Measurements from ENCODE around the gene CCDC12. TPM values are rescaled to one million over a fixed set of nuclear protein-coding genes. Genes with fewer than 3 reads are reported as not detected.

Gene CCDC12
- total RNA-seq, 4 donors from 2014 or later, result 30.8 to 61.5 (median 45.4) TPM

DNA sequence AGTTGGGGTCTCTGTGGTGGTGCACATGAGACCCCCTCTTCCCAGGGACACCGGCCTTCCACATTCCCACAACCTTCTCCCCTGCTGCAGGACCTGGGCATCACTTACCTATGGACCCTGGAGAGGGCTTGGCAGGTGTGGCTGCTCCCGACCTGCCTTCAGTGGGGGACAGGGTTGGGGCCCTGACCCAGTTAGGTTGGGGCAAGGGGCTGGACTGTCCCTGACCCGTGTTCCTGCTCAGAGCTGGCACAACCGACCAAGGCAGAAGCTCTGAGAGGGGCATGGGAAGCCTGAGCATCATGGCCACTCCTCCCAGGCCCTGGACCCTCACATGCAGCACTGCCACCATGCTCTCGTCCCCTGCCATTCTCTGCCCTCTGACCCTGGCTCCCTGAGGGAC lies 9.0 kb upstream of the CCDC12 start:
- TF ChIP-seq CTCF (IDR thresholded peaks at IDR 0.05), result no peak
- ATAC-seq (ENCODE audit: low FRiP score), result no peak
- DNase-seq (ENCODE audit: low spot score), result no peak

GRCh38 chr3:46984591-46985459 lies 8.3 kb upstream of the CCDC12 start:
- DNase-seq (ENCODE audit: low spot score), result no peak
- no peak for TF ChIP-seq CTCF (IDR thresholded peaks at IDR 0.05)
- no peak for ATAC-seq (ENCODE audit: low FRiP score)

- TF ChIP-seq CTCF (IDR thresholded peaks at IDR 0.05), result no peak
- ATAC-seq (ENCODE audit: low FRiP score), result no peak
- DNase-seq (ENCODE audit: low spot score), result no peak
Observed at GRCh38 chr3:46982546-46982945, 6.0 kb upstream of the CCDC12 start.

- DNase-seq (ENCODE audit: low spot score) (no peak), ATAC-seq (ENCODE audit: low FRiP score) (no peak)
- no peak for TF ChIP-seq CTCF (IDR thresholded peaks at IDR 0.05)
Observed at GRCh38 chr3:46981932-46982471, 5.5 kb upstream of the CCDC12 start.

GRCh38 chr3:46979958-46980497 lies 3.5 kb upstream of the CCDC12 start:
- no peak for TF ChIP-seq CTCF (IDR thresholded peaks at IDR 0.05)
- ATAC-seq (ENCODE audit: low FRiP score) (no peak), DNase-seq (ENCODE audit: low spot score) (no peak)

GRCh38 chr3:46978985-46979944 lies 2.7 kb upstream of the CCDC12 start, which contains the start of gene NBEAL2:
Gene NBEAL2 (plus strand): TSS chr3:46979666. CDS start chr3:46979862, 196 bp downstream.
- peak; percentile 83 for DNase-seq (ENCODE audit: low spot score)
- ATAC-seq (ENCODE audit: low FRiP score), result peak; percentile 84
- TF ChIP-seq CTCF (IDR thresholded peaks at IDR 0.05), result no peak
